Measurements from ENCODE around the gene NUP62. TPM values are rescaled to one million over a fixed set of nuclear protein-coding genes. Genes with fewer than 3 reads are reported as not detected.
A peak's percentile ranks its signal among the peaks of the same experiment; 100 is the strongest.

NUP62 gene
- total RNA-seq, 1 experiment from 2014 or later: 85.2 TPM

DNA sequence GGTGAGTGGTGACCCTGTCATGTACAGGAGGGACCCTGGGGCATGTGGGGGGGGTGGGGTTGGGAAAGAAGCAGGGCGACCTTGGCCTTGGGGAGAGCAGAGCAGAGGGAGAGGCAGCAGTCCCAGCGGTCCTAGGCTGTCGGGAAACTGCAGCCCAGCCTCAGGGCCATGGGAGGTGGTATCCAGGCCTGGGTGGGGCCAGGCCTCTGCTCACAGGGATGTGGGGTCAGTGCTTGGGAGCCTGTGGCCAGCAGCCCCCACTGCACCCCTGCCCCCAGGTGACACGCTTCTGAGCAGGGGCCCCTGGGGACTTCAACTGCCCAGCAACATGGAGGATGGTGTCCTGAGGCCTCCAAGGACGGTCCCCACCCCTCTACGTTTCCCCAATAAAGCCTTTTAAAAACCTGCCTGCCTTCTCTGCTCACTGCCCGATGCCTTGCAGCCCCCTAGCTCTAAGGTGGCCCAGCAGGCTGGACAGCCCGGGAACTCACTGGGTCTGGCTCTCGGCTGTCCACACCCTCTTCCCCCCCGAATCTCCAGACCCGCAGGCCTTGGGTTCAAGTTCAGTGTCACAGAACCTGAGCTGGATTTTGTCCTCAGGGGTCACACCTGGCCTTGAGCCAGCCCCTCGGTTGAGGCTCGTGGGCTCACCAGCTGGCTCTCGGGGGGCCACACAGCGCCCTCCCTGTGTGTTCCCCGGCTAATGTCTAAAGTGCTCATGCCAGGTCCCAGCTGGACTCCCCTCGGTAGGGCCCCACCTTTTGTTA lies 68.8 kb downstream of the NUP62 start:
- no peak for ATAC-seq
- intact Hi-C loops (cut with micrococcal nuclease): no loop called here
- Histone ChIP-seq H4K20me1 (ENCODE audit: insufficient read depth) (peaks cover 5% of the 10 kb centered on the region; the same call in 1 of the 2 replicates), H3K27ac (ENCODE audit: low read depth, low read length) (peak overlapping the region; percentile 40), H3K9me2 (ENCODE audit: insufficient read depth) (no peaks in the 10 kb centered on the region), H3K4me1 (ENCODE audit: control insufficient read depth in 1 of 2, insufficient read depth in 2 of 2, low read length in 2 of 2) (peaks cover 3 to 41% of the 10 kb centered on the region in 2 experiments; a peak in 2 of 4 replicates), H2AFZ (ENCODE audit: low read depth, low read length, poor library complexity, severe bottlenecking) (no peak overlapping the region), H3K36me3 (ENCODE audit: control insufficient read depth in 1 of 2, insufficient read depth in 2 of 2, low read length in 2 of 2) (peaks cover 17 to 44% of the 10 kb centered on the region in 2 experiments), H3K27me3 (ENCODE audit: insufficient read depth, low read length) (no peaks in the 10 kb centered on the region), H3K9me3 (ENCODE audit: control insufficient read depth in 1 of 2, insufficient read depth in 1 of 2, low read depth in 1 of 2, low read length in 2 of 2) (no peaks in the 10 kb centered on the region), H3K9ac (ENCODE audit: low read length) (no peak overlapping the region), H3K4me2 (ENCODE audit: low read length) (no peak overlapping the region), H3K79me2 (ENCODE audit: insufficient read depth, low read length) (peaks cover 34% of the 10 kb centered on the region), H3K4me3 (replicated peaks in 1 of 2; ENCODE audit: low read depth in 1 of 2, low read length in 2 of 2) (no peak overlapping the region)
- DNase-seq (ENCODE audit: low read depth, low spot score): no peak
- RAD21 ChIA-PET (ENCODE audit: low non-redundant PET in 1 of 2, low total read pairs in 2 of 2, uncharacterized antibody in 2 of 2, unreplicated experiment in 2 of 2): no interaction called here
- TF ChIP-seq YY1 (IDR thresholded peaks at IDR 0.05; ENCODE audit: extremely low read depth, insufficient replicate concordance, low read depth, low read length) (no peak), JUND (IDR thresholded peaks at IDR 0.05) (no peak), CBX3 (IDR thresholded peaks at IDR 0.05; ENCODE audit: low read depth) (no peak), POLR2AphosphoS5 (IDR thresholded peaks at IDR 0.05; ENCODE audit: low read depth, low read length) (peak; percentile 18; the same call in 1 of the 2 replicates)
- TF ChIP-seq, protein P1, sequence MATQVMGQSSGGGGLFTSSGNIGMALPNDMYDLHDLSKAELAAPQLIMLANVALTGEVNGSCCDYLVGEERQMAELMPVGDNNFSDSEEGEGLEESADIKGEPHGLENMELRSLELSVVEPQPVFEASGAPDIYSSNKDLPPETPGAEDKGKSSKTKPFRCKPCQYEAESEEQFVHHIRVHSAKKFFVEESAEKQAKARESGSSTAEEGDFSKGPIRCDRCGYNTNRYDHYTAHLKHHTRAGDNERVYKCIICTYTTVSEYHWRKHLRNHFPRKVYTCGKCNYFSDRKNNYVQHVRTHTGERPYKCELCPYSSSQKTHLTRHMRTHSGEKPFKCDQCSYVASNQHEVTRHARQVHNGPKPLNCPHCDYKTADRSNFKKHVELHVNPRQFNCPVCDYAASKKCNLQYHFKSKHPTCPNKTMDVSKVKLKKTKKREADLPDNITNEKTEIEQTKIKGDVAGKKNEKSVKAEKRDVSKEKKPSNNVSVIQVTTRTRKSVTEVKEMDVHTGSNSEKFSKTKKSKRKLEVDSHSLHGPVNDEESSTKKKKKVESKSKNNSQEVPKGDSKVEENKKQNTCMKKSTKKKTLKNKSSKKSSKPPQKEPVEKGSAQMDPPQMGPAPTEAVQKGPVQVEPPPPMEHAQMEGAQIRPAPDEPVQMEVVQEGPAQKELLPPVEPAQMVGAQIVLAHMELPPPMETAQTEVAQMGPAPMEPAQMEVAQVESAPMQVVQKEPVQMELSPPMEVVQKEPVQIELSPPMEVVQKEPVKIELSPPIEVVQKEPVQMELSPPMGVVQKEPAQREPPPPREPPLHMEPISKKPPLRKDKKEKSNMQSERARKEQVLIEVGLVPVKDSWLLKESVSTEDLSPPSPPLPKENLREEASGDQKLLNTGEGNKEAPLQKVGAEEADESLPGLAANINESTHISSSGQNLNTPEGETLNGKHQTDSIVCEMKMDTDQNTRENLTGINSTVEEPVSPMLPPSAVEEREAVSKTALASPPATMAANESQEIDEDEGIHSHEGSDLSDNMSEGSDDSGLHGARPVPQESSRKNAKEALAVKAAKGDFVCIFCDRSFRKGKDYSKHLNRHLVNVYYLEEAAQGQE (IDR thresholded peaks at IDR 0.05; ENCODE audit: low read depth): no peak
- TF ChIP-seq, protein P2, sequence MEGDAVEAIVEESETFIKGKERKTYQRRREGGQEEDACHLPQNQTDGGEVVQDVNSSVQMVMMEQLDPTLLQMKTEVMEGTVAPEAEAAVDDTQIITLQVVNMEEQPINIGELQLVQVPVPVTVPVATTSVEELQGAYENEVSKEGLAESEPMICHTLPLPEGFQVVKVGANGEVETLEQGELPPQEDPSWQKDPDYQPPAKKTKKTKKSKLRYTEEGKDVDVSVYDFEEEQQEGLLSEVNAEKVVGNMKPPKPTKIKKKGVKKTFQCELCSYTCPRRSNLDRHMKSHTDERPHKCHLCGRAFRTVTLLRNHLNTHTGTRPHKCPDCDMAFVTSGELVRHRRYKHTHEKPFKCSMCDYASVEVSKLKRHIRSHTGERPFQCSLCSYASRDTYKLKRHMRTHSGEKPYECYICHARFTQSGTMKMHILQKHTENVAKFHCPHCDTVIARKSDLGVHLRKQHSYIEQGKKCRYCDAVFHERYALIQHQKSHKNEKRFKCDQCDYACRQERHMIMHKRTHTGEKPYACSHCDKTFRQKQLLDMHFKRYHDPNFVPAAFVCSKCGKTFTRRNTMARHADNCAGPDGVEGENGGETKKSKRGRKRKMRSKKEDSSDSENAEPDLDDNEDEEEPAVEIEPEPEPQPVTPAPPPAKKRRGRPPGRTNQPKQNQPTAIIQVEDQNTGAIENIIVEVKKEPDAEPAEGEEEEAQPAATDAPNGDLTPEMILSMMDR (IDR thresholded peaks at IDR 0.05 in 2 of 3, conservative IDR thresholded peaks at IDR 0.05 in 1 of 3; ENCODE audit: borderline replicate concordance in 1 of 3, insufficient read depth in 1 of 3, low read depth in 2 of 3, low read length in 2 of 3): no peak
- POLR2A ChIA-PET: interaction anchor here (1.0 kb wide), 1 partner anchor 9 kb away, joined by 4 read pairs; no protein-coding TSS in a partner anchor
- BruUV-seq (replicated peaks): no TSS peak
- CTCF ChIA-PET: no interaction called here
